Kidney tubule cell (primary cell): ENCODE data around the gene CLDN9.

Source experiments
- DNase-seq: peaks from one replicate; pipeline ENCODE4 v3.0.0-alpha.2; 2018; ENCODE audit warnings: low spot score

The CLDN9 gene

DNA sequence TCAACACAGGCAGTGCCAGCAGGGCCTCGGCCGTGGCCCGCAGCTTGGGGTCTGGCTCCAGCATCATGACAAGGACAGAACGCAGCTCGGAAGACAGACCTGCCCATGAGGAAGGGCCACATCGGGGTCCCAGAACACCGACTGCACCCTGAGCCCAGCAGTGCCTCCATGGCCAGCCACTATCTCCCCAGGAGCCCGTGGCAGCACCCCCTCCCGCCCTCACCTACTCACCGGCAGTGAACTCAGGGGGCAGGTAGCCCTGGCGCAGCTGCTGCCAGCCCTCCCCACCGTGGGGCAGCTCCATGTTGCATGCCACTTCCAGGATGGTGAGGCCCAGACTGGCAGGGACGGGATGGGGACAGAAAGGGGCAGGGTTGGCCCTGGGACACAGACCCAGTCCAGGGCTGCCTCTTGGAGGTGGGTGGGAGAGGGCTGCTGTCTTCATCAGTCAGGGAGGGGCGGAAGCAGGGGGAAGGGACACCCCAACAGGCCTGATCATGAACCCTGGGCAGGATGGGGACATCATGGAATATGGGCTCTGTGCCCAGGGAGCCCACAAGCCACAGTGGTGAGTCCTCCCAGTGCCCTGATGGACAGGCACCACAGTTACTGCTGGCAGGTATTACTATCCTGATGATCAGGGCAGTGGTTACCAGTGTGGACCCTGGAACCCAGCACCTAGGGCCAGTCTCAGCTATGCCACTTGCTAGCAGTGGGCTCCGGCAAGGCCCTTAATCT is 38.2 kb upstream of the CLDN9 start:
- DNase-seq = no peak

DNA sequence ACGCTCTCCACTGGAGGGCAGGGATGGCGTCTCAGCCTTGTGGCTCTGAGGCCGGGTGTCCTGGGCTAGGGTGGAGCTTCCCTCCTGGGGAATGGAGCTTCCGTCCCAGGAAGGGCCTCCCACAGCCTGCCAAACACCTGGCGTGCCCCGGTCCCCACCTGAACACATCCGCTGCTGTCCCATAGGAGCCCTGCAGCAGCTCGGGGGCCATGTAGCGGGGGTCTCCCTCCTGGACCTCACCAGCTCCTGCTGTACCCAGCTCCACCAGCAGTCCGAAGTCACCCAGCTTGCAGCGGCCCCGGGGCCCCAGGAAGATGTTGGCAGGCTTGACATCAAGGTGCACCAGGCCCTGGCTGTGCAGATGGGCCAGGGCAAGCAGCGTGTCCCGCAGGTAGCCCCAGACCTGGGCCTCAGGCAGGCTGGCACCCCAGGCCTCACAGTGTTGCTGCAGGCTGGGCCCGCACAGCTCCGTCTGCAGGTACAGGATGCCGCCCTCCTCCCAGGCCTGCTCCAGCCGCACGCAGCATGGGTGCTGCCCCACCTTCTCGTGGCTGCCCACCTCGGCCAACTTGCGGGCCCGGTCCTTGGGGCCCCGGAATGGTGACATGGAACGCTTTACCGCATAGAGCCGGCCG is 37.4 kb upstream of the CLDN9 start:
- no peak for DNase-seq

GRCh38 chr16:2976201-2976600 is 36.5 kb upstream of the CLDN9 start:
- no peak for DNase-seq

DNA sequence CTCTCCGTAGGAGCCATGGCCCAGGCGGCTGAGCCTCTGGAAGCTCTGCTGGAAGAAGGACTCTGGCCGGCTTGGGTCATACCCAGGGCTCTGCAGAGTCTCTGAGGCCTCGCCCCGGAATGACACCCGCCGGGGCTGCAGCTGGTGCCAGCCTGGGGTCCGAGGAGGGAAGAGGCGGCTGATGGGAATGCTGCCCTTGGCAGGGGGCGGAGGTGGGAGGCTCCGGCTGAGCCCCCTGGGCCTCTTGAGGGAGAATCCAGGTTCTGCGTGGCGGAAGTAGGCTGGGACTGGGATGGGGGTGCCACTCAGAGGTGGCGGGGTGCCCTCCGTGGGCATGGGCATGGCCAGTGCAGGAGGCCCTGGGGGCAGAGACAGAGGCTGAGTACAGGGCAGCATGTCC is 36.0 kb upstream of the CLDN9 start:
- DNase-seq = no peak

- DNase-seq = no peak
These were observed 35.3 kb upstream of the CLDN9 start for GRCh38 chr16:2977440-2977839.

- peak; percentile 29 for DNase-seq
These were observed 33.0 kb upstream of the CLDN9 start for GRCh38 chr16:2979669-2980226.

DNA sequence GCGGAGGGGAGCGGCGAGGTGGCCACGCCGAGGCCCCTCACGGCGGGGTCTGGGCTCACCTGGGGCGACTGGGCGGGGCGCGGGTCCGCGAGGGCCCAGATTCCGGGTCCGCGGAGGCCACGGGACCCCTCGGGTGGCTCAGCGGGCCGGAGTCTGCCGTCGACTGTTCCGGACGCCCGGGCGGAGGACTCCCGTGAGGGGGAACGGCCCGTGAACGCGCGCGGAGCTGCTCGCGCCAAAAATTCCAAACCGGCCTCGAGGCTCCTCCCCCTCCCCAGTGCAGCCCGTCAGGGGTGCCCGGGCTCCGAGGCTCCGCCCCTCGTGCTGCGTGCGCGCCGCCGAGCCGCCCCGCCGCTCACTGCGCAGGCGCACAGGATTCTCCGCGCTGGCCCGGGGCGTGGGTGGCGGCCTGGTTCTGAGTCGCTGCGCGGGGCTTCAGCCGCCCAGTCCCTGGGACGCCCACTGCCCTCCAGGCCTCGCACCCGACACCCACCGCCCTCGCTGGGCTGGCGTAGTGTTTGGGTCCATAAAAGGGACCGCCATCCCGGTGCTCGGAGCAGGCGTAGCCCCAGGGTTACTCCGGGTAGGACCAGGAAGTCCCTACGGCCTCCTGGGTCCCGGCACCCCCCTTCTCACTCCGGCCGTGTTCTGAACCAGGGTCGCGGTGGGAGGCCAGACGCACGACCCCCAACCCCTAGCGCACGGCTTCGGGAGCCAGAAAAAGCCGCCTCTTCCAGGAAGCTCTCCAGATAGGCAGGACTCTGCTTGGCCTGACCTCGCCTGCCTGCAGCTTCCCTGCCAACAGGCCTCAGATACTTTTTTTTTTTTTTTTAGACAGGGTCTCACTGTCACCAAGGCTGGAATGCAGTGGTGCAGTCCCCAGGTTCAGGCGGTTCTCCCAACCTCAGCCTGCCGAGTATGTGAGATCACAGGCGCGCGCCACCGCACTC is 32.2 kb upstream of the CLDN9 start, which contains the start of gene PKMYT1:
PKMYT1 (minus strand) TSS at position 220 of the 950 bp plus-strand sequence. CDS start 789 bp downstream, outside the sequence.
- DNase-seq = peak; percentile 90

DNA sequence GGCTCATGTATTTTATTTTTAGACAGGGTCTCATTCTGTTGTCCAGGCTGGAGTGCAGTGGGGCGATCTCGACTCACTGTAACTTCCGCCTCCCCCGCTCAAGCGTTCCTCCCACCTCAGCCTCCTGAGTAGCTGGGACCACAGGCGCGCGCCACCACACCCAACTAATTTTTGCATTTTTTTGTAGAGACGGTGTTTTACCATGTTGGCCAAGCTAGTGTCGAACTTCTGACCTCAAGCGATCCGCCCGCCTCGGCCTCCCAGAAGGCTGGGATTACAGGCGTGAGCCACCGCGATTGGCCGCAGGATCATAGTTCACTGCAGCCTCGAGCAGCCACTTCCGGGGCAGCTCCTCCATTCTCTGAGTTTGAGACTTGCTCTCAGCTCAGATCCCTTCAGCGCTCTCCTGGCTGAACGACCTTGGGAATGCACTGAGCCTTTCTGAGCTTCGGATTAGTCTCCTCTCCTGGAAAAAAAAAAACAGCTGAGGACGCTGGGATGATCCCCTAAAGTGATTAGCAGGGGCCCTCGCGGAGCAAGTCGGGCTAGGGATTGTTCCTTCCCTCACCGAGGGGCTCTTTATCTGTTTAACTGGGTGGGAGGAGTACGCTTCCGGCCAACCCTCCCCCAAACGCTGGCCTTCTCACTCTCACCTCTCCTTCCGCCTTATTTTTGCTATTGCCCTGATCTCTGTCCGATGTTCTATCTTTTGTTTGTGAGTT is 31.4 kb upstream of the CLDN9 start:
- no peak for DNase-seq

GRCh38 chr16:2981899-2982250 is 30.8 kb upstream of the CLDN9 start:
- no peak for DNase-seq

GRCh38 chr16:2982402-2982801 is 30.3 kb upstream of the CLDN9 start:
- DNase-seq = no peak

DNA sequence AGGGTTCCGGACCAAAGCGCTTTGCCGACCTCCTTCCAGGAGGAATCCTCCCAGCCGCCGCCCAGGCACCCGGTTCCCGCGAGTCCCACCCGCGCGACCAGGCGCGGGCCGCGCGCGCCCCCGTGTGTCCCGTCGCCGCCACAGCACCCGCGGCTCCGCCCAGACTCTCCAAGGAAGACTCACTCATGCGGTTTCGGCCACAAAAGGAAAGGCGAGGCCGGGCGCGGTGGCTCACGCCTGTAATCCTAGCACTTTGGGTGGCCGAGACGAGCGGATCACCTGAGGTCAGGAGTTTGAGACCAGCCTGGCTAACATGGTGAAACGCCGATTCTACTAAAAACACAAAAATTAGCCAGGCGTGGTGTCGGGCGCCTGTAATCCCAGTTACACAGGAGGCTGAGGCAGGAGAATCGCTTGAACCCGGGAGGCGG is 29.0 kb upstream of the CLDN9 start:
- peak; percentile 89 for DNase-seq

DNA sequence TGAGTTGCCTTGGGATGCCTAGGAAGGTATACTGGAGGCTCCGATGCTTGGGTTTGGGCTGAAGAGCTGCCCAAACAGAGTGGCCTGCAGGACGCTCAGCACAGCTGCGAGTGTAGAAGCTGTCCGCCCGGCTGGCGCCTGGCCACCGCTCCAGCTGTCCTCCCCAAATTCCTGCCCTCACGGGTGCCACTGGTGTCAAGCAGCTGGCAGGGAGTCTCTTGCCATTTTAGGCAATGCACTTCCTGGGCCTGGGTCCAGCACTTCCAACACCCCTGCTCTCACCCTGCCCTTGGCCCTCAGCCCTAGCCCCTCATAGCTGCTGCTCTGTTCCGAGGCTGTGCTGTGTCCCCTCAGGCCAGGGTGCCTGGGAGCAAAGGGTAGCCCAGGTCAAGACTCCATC is 27.3 kb upstream of the CLDN9 start:
- no peak for DNase-seq

DNA sequence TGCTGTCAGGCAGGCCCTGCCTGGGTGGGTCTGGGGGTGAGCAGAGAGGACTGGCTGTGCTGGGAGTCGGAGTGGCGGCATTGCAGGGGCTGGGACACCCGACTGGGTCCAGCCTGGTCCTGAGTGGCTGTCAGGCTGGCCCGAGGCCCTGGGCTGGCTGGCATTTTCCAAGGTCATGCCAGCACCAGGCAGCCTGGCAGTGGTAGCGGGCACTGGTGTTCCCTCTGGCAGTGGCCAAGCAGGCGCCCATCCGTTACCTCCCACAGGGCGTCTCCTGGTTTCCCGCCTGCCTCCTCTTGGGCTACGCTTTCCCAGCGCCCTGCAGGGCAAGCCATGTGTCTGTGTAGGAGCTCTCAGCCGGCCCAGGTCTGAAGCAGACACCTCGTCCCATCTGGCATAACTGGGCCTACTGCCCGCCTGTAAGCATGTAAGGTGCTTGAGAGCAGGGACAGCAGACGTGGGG is 26.8 kb upstream of the CLDN9 start:
- no peak for DNase-seq

GRCh38 chr16:2986623-2987188 is 26.0 kb upstream of the CLDN9 start:
- no peak for DNase-seq

- no peak for DNase-seq
These were observed 25.4 kb upstream of the CLDN9 start for GRCh38 chr16:2987286-2987685.

DNA sequence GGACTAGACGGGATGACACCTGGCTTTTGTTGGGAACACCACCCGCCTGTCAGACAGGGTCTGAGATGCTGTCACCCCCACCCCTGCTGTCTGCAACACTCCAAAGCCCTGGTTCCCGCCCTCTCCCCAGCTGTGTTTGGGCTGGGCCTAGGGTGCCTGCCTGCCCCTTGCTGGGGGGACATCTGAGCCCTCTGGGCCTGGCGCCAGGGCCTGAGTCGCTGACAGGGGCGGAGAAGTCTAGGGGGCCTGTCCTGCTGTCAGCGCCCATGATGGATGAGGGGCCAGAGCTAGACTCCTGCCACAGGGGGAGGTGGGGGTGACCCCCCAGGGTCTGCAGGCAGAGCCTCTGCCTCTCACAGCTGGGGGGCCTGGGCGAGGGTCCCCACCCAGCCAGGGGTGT is 24.9 kb upstream of the CLDN9 start:
- DNase-seq = no peak

DNA sequence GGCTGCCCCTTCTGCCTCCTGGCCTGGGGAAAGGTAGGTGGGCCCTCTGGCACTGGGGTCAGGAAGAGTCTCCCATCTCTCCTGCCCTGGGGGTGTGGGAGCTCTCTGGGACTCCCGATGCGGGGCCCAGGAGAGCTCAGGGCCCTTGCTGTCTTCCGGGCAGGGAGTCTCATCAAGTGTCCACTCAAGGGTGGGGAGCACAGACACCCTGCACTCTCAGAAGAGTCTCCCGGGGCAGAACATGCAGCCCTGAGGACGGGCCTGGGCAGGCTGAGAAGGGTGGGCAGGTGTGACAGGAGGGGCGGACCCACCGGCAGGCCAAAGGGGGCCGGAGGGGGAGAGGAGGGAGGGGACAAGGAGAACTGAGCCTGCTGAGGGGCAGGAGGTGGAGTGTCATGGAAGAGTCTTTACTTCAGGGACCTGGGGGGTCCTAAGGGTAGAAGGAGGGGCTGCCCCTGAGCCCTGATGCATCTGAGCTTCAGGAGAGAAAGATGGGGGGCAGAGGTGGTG is 24.1 kb upstream of the CLDN9 start:
- DNase-seq = no peak

DNA sequence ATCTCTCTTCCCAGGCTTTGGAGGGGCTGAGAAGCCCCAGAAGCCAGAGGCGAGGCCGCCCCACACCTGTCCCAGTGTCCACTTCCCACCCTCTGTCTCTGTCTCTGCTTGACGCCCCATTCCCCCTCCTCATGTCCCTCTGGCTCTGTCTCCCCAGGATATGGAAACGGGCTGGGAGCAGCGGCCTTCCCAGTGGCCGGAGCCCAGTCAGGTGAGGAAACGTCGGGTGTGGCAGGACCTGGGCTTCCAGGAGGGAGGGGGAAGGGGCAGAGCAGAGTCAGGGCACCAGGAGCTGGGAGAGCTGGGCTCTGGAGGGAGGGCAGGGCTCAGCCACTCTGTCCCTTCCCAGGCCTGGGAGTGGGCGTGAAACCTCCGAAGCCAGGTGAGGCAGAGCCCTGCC is 21.8 kb upstream of the CLDN9 start:
- no peak for DNase-seq

GRCh38 chr16:2991566-2992261 is 21.0 kb upstream of the CLDN9 start:
- no peak for DNase-seq

DNA sequence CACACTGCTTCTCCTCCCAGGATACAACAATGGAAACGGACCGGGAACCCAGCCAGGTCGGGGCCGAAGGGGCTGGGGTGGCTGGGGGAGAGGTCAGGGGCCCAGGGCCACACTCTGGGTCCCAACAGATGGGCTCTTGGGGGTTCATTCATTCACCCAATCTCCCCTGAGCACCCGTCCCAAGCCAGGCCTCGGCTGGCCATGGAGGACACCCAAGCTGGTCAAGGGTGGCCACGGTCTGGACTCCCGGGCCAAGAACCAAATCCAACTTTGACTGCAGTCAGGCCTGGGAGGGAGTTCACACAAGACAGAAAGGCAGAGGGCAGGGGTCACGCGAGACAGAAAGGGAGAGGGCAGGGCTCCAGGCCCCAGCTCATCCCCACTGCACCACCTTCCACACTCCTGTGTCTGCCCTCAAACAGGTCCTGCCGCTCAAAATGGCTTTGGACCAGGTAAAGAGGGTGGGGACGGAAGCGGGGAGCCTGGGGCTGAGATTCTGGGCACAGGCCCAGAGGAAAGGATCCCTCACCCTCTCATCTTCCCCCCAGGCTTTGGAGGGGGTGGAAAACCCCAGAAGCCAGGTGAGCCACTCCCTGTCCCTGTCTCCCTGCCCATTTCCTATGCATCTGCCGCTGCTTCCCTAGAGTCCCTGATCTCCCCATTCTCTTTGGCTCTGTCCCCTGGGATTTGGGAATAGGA is 20.2 kb upstream of the CLDN9 start:
- DNase-seq = no peak
